GM12878 (cell line): ENCODE measurements around the gene DACT3. TPM values are rescaled to one million over a fixed set of nuclear protein-coding genes. Genes with fewer than 3 reads are reported as not detected.

Source experiments
- ATF7 ChIP-seq: fragments of 450-650 bp; IDR thresholded peaks from 2 replicates; pipeline ENCODE4 v1.6.1; 2016; ENCODE audit warnings: low read depth, mild to moderate bottlenecking
- BACH1 ChIP-seq: fragments of 450-650 bp; IDR thresholded peaks from 2 replicates; pipeline ENCODE4 v1.6.1; 2017; ENCODE audit warnings: mild to moderate bottlenecking, borderline replicate concordance
- BRCA1 ChIP-seq: IDR thresholded peaks from 2 replicates; pipeline ENCODE4 v1.6.1; 2011; ENCODE audit warnings: low read depth, low read length, improper control_type of control experiment
- FOXK2 ChIP-seq: fragments of 450-650 bp; IDR thresholded peaks from 2 replicates; pipeline ENCODE4 v1.6.1; 2017; ENCODE audit warnings: mild to moderate bottlenecking, moderate library complexity
- NR2C1 ChIP-seq: fragments of 450-650 bp; IDR thresholded peaks from 2 replicates; pipeline ENCODE4 v1.6.1; 2017; ENCODE audit warnings: antibody characterized with exemption, mild to moderate bottlenecking, moderate library complexity
- NR2F1 ChIP-seq: fragments of 450-650 bp; conservative IDR thresholded peaks from 2 replicates; pipeline ENCODE4 v1.6.1; 2017; ENCODE audit warnings: mild to moderate bottlenecking
- SIN3A ChIP-seq: IDR thresholded peaks from 2 replicates; pipeline ENCODE4 v1.6.1; 2012; ENCODE audit warnings: low read depth, low read length, improper control_type of control experiment
- YBX1 ChIP-seq: fragments of 450-650 bp; IDR thresholded peaks from 2 replicates; pipeline ENCODE4 v1.6.1; 2016; ENCODE audit warnings: antibody characterized with exemption
- ZBTB11 ChIP-seq: fragments of 450-650 bp; formaldehyde crosslinking; IDR thresholded peaks from 2 replicates; pipeline ENCODE4 v1.5.0; 2022; ENCODE audit warnings: mild to moderate bottlenecking, missing genetic modification characterization
- ZZZ3 ChIP-seq: IDR thresholded peaks from 2 replicates; pipeline ENCODE4 v1.6.1; 2011; ENCODE audit warnings: low read depth; ENCODE audit not compliant: control insufficient read depth, insufficient read length
- polyA plus RNA-seq, 11 experiments: library from polyadenylated mRNA; depleted of rRNA in 4 of 11; unstranded in 6 of 11; stranded (reverse) in 5 of 11; fragments of >200 nt; fragmentation: Nextera tagmentation in 4 of 11; fragmentation: Illumina TruSeq in 1 of 11; extraction: Ambion mirVana in 4 of 11; extraction: Trizol in 1 of 11; gene quantifications; 1 replicate in 1 of 11; 2 replicates in 10 of 11; pipeline versions ENCODE4 v1.2.1 to v1.2.3, GENCODE V29; 2011 to 2016; ENCODE audit warnings: inconsistent platforms in 2 of 11, missing spikeins in 2 of 11, low read depth in 1 of 11
- total RNA-seq, 4 experiments: library from RNA; depleted of rRNA in 3 of 4; stranded (reverse); fragments of >200 nt in 3 of 4; fragmentation: Illumina TruSeq in 1 of 4; extraction: Trizol in 1 of 4; gene quantifications; 2 replicates each; pipeline versions ENCODE4 v1.2.1 to v1.2.3, GENCODE V29; 2013 to 2021

Gene DACT3
- total and polyA plus RNA-seq, 10 of the 15 experiments (the other 5 are each of a cell fraction or from before 2014, with no cell fraction given) = 0.05 to 2.5 (median 0.35) TPM; not detected in 1

GRCh38 chr19:46603195-46603637, 57.8 kb downstream of the DACT3 start (continued):
- TF ChIP-seq BRCA1 (no peak), FOXK2 (no peak), ATF7 (peak; percentile 62), BACH1 (no peak), ZZZ3 (no peak), YBX1 (no peak), ZBTB11 (CRISPR knock-in tag) (no peak), NR2F1 (peak; percentile 17; the same call in 1 of the 2 replicates), NR2C1 (no peak), SIN3A (peak; percentile 38; the same call in 1 of the 2 replicates)
- TF ChIP-seq, all 136 proteins: peak for 6
